A549 (cell line): ENCODE data around the gene UMAD1. TPM values are rescaled to one million over a fixed set of nuclear protein-coding genes. Genes with fewer than 3 reads are reported as not detected.

Source experiments
- ATAC-seq, 2 experiments: fragments of 200-7000 bp in 1 of 2; fragments of >200 bp in 1 of 2; cut with Nextera tagmentation in 1 of 2; cut with Tn5 transposase in 1 of 2; 3 replicates each; pipeline versions ENCODE4 v1.8.0 to v1.9.1; 2018 to 2020; ENCODE audit warnings: mild to moderate bottlenecking in 1 of 2, moderate library complexity in 1 of 2
- CTCF ChIA-PET: fragments of 300-600 bp; sonication (Branson Sonifier 250); formaldehyde crosslinking; extraction: SDS; loops from one replicate; lab custom pipeline; 2021; ENCODE audit warnings: antibody characterized with exemption, inconsistent platforms; lab: Yijun Ruan, JAX
- POLR2A ChIA-PET: fragments of 350-600 bp; formaldehyde crosslinking; extraction: SDS; loops from one replicate; lab custom pipeline; 2021; ENCODE audit warnings: antibody characterized with exemption, inconsistent platforms; lab: Yijun Ruan, JAX
- DNase-seq, 2 experiments: peaks; one replicate each; pipeline versions ENCODE4 v3.0.0 to v3.0.0-alpha.2; 2011 to 2016; ENCODE audit warnings: low read depth in 1 of 2, low spot score in 1 of 2
- FAIRE-seq: peaks from 2 replicates; lab custom pipeline; 2011; peaks lifted over from hg19 to GRCh38; lab: Jason Lieb, UNC
- H3K27ac ChIP-seq, 2 experiments: fragments of >200 bp; sonication (Bioruptor Twin); formaldehyde crosslinking; 3 replicates each; pipeline ENCODE4 v1.5.1; 2016 to 2017
- H3K4me1 ChIP-seq: fragments of >200 bp; sonication (Bioruptor Twin); formaldehyde crosslinking; 3 replicates; pipeline ENCODE4 v1.6.1; 2016
- H3K4me2 ChIP-seq: fragments of >200 bp; sonication (Bioruptor Twin); formaldehyde crosslinking; 3 replicates; pipeline ENCODE4 v1.6.1; 2016
- H3K4me3 ChIP-seq: fragments of >200 bp; sonication (Bioruptor Twin); formaldehyde crosslinking; 3 replicates; pipeline ENCODE4 v1.5.1; 2016
- H3K9me3 ChIP-seq: fragments of >200 bp; sonication (Bioruptor Twin); formaldehyde crosslinking; 3 replicates; pipeline ENCODE4 v1.6.1; 2016
- CBX2 ChIP-seq: fragments of 200-600 bp; sonication (generic); IDR thresholded peaks from 2 replicates; pipeline ENCODE4 v1.6.1; 2016; ENCODE audit warnings: low read depth, mild to moderate bottlenecking, borderline replicate concordance
- CHD4 ChIP-seq: fragments of 200-600 bp; sonication (generic); IDR thresholded peaks from 2 replicates; pipeline ENCODE4 v1.6.1; 2016; ENCODE audit warnings: antibody characterized with exemption, mild to moderate bottlenecking, borderline replicate concordance
- E2F6 ChIP-seq: IDR thresholded peaks from 2 replicates; pipeline ENCODE4 v1.6.1; 2012; ENCODE audit warnings: low read depth, borderline replicate concordance
- EHF ChIP-seq: fragments of 250-450 bp; sonication (Bioruptor Pico); IDR thresholded peaks from 2 replicates; pipeline ENCODE4 v1.5.0; 2020; ENCODE audit warnings: mild to moderate bottlenecking
- EHMT2 ChIP-seq: fragments of 200-600 bp; sonication (generic); IDR thresholded peaks from 2 replicates; pipeline ENCODE4 v1.6.1; 2016; ENCODE audit warnings: antibody characterized with exemption, low read depth, mild to moderate bottlenecking, moderate library complexity
- HDAC2 ChIP-seq: fragments of 200-600 bp; sonication (generic); IDR thresholded peaks from 2 replicates; pipeline ENCODE4 v1.6.1; 2016
- HOXB13 ChIP-seq: fragments of 250-450 bp; sonication (Bioruptor Pico); IDR thresholded peaks from 2 replicates; pipeline ENCODE4 v1.5.0; 2020; ENCODE audit warnings: low read depth, mild to moderate bottlenecking, moderate library complexity
- KDM1A ChIP-seq: fragments of 200-600 bp; sonication (generic); IDR thresholded peaks from 2 replicates; pipeline ENCODE4 v1.6.1; 2016; ENCODE audit warnings: low read depth, mild to moderate bottlenecking
- KDM5A ChIP-seq: fragments of 200-600 bp; sonication (generic); IDR thresholded peaks from 2 replicates; pipeline ENCODE4 v1.6.1; 2016; ENCODE audit warnings: antibody characterized with exemption, mild to moderate bottlenecking
- MAX ChIP-seq: IDR thresholded peaks from 2 replicates; pipeline ENCODE4 v1.6.1; 2012
- MYC ChIP-seq: IDR thresholded peaks from 2 replicates; pipeline ENCODE4 v1.6.1; 2012; ENCODE audit warnings: mild to moderate bottlenecking, inconsistent platforms, low read length, improper control_type of control experiment, borderline replicate concordance
- PHF8 ChIP-seq: fragments of 200-600 bp; sonication (generic); IDR thresholded peaks from 2 replicates; pipeline ENCODE4 v1.6.1; 2016; ENCODE audit warnings: low read depth, mild to moderate bottlenecking, antibody characterized with exemption, moderate library complexity, borderline replicate concordance
- RARB ChIP-seq: fragments of 250-450 bp; sonication (Bioruptor Pico); IDR thresholded peaks from 2 replicates; pipeline ENCODE4 v1.8.0; 2021; ENCODE audit warnings: mild to moderate bottlenecking, moderate library complexity
- REST ChIP-seq: fragments of 200-600 bp; sonication (generic); IDR thresholded peaks from 2 replicates; pipeline ENCODE4 v1.6.1; 2016; ENCODE audit warnings: antibody characterized with exemption, mild to moderate bottlenecking, moderate library complexity
- TFCP2L1 ChIP-seq: fragments of 250-450 bp; sonication (Bioruptor Pico); IDR thresholded peaks from 2 replicates; pipeline ENCODE4 v1.5.0; 2021; ENCODE audit warnings: mild to moderate bottlenecking
- ZFP36 ChIP-seq: fragments of 450-650 bp; IDR thresholded peaks from 2 replicates; pipeline ENCODE4 v1.6.1; 2014; ENCODE audit warnings: borderline replicate concordance; ENCODE audit not compliant: partially characterized antibody
- ZSCAN20 ChIP-seq: fragments of 250-450 bp; sonication (Bioruptor Pico); IDR thresholded peaks from 2 replicates; pipeline ENCODE4 v1.8.0; 2022; ENCODE audit warnings: mild to moderate bottlenecking, moderate library complexity
- WGBS: methylation state at CpG from one replicate; pipeline ENCODE4 v1.1.6; 2017; ENCODE audit errors: missing lambda C conversion rate; 5-methylcytosine and 5-hydroxymethylcytosine counted together
- polyA plus RNA-seq, 4 experiments: library from polyadenylated mRNA; depleted of rRNA in 3 of 4; stranded (reverse); fragments of >200 nt; fragmentation: RNase III in 1 of 4; extraction: RNeasy Plus Mini Kit Qiagen cat#74134 plus additional on column Dnase treatment in 1 of 4; gene quantifications; 2 replicates in 3 of 4; 3 replicates in 1 of 4; pipeline ENCODE4 v1.2.3, GENCODE V29; 2011 to 2017

Gene UMAD1
- polyA plus RNA-seq, 2 of the 4 experiments (the other 2 are of a cell fraction), result 21.4 to 46.4 TPM

GRCh38 chr7:7750571-7751242, 110.2 kb downstream of the UMAD1 start:
- no peak for TF ChIP-seq KDM1A
- no peak for TF ChIP-seq RARB (CRISPR knock-in tag)
- no peak for TF ChIP-seq E2F6
- no peak for TF ChIP-seq REST
- no peak for TF ChIP-seq CHD4
- no peak for TF ChIP-seq HOXB13 (CRISPR knock-in tag)
- no peak for TF ChIP-seq EHF (CRISPR knock-in tag)
- no peak for TF ChIP-seq ZSCAN20
- TF ChIP-seq PHF8, result no peak
- no peak for TF ChIP-seq KDM5A
- no peak for TF ChIP-seq TFCP2L1 (CRISPR knock-in tag)
- TF ChIP-seq ZFP36, result no peak
- no peak for TF ChIP-seq MAX
- TF ChIP-seq HDAC2, result no peak; the same call in 1 of the 2 replicates
- TF ChIP-seq CBX2, result no peak
- Histone ChIP-seq H3K4me1 (no peaks in the 10 kb centered on the region; the same call in 1 of the 3 replicates), H3K9me3 (no peaks in the 10 kb centered on the region), H3K27ac (no peak overlapping the region), H3K4me2 (no peak overlapping the region), H3K4me3 (no peak overlapping the region)
- CTCF ChIA-PET, result interaction anchor here (0.6 to 1.7 kb wide), 5 partner anchors 10 to 104 kb away, joined by 4 to 6 read pairs (median 4); no protein-coding TSS in a partner anchor
- no peak for ATAC-seq
- POLR2A ChIA-PET, result no interaction called here
- no peak for FAIRE-seq
- WGBS, result 82% methylated on average over 2 of the region's 2 CpGs
- DNase-seq, result no peak

- no peak for DNase-seq
- no peak overlapping the region for H3K4me3 ChIP-seq
- no peak overlapping the region for H3K4me2 ChIP-seq
- no peak overlapping the region for H3K27ac ChIP-seq
- no peaks in the 10 kb centered on the region for H3K9me3 ChIP-seq
- ATAC-seq, result no peak
- ChIA-PET CTCF (interaction anchor here (0.7 to 1.7 kb wide), 3 partner anchors 12 to 70 kb away, joined by 4 read pairs; no protein-coding TSS in a partner anchor), POLR2A (no interaction called here)
- no peaks in the 10 kb centered on the region; the same call in 1 of the 3 replicates for H3K4me1 ChIP-seq
- 93% methylated on average over 3 of the region's 3 CpGs for WGBS
- FAIRE-seq, result no peak
- TF ChIP-seq EHMT2, result no peak
Observed at GRCh38 chr7:7751243-7752092, 110.9 kb downstream of the UMAD1 start.

GRCh38 chr7:7756577-7756976, 116.0 kb downstream of the UMAD1 start:
- Histone ChIP-seq H3K9me3 (no peaks in the 10 kb centered on the region), H3K4me2 (no peak overlapping the region), H3K4me1 (peaks cover 2% of the 10 kb centered on the region; the same call in 2 of the 3 replicates), H3K27ac (no peak overlapping the region), H3K4me3 (no peak overlapping the region)
- no peak for DNase-seq
- no peak for ATAC-seq
- FAIRE-seq, result no peak
- ChIA-PET CTCF (interaction anchor here (0.7 to 1.7 kb wide), 2 partner anchors 8 to 451 kb away, joined by 3 to 4 read pairs; no protein-coding TSS in a partner anchor), POLR2A (no interaction called here)
- no peak for TF ChIP-seq MYC
- WGBS, result 93% methylated on average over 3 of the region's 3 CpGs
